PC-3 (cell line): ENCODE data around the gene DENND11.

Experiments
- EZH2 ChIP-seq: fragments of 300-600 bp; sonication (generic); IDR thresholded peaks from one replicate; pipeline ENCODE4 v1.6.1; 2017; ENCODE audit warnings: antibody characterized with exemption, mild to moderate bottlenecking, low read length; ENCODE audit not compliant: unreplicated experiment
- EZH2phosphoT487 ChIP-seq: fragments of 300-600 bp; sonication (generic); IDR thresholded peaks from 2 replicates; pipeline ENCODE4 v1.6.1; 2018; ENCODE audit warnings: mild to moderate bottlenecking, antibody characterized with exemption, low read length, borderline replicate concordance
- TF ChIP-seq, protein P1 (sequence below): fragments of 300-600 bp; sonication (generic); conservative IDR thresholded peaks from 2 replicates; pipeline ENCODE4 v1.5.1; 2017; ENCODE audit warnings: antibody characterized with exemption, low read depth, mild to moderate bottlenecking, low read length

GRCh38 chr7:141675436-141676215, 26.3 kb downstream of the DENND11 start:
- TF ChIP-seq, protein P1, sequence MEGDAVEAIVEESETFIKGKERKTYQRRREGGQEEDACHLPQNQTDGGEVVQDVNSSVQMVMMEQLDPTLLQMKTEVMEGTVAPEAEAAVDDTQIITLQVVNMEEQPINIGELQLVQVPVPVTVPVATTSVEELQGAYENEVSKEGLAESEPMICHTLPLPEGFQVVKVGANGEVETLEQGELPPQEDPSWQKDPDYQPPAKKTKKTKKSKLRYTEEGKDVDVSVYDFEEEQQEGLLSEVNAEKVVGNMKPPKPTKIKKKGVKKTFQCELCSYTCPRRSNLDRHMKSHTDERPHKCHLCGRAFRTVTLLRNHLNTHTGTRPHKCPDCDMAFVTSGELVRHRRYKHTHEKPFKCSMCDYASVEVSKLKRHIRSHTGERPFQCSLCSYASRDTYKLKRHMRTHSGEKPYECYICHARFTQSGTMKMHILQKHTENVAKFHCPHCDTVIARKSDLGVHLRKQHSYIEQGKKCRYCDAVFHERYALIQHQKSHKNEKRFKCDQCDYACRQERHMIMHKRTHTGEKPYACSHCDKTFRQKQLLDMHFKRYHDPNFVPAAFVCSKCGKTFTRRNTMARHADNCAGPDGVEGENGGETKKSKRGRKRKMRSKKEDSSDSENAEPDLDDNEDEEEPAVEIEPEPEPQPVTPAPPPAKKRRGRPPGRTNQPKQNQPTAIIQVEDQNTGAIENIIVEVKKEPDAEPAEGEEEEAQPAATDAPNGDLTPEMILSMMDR: no peak
- no peak for TF ChIP-seq EZH2phosphoT487
- TF ChIP-seq EZH2: no peak
